ENCODE measurements around the gene ABLIM2.

The ABLIM2 gene

DNA sequence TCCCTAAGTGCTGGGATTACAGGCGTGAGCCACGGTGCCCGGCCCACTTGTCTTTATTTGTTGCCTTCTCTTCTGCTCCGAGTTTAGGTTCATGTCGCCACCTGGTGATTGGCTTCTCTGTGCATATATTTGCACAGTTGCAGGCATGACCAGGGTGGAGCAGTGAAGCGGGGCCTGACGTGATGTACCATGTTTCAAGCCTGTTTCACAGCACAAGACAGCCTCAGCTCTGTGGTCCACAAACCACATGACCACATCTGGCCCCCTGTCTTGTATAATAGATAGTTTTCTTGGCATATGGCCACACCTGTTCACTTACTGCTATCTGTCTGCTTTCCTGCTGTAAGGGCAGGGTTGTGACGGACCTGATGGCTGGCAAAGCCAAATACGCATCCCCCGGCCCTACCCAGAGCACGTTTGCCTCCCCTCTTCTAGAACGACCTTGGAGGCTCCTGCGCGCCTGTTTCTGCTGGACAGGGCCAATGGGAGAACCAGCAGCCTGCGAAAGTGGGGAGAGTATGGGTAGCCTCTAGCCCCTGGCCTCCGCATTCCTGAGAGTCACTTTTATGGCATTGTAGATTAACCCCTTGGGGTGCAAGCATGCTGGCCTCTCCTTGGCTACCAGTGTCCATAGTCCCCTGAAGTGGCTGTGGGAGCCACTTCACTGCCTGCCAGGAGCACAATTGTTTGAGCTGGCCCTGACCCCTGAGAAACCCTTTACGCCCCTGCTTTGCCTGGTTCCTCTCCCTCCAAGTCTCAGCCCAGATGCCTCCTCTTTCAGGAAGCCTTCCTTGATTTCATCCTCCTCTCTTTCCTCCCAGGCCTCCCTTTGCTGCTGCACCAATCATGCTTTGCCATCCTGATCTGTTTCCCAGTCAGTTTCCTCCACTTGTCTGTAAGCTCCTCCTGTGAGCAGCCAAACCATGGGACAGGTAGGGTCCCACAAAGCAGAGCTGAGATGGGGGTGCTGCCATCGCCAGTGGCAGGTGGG, 34.4 kb upstream of the ABLIM2 start:
- no peak for DNase-seq

DNA sequence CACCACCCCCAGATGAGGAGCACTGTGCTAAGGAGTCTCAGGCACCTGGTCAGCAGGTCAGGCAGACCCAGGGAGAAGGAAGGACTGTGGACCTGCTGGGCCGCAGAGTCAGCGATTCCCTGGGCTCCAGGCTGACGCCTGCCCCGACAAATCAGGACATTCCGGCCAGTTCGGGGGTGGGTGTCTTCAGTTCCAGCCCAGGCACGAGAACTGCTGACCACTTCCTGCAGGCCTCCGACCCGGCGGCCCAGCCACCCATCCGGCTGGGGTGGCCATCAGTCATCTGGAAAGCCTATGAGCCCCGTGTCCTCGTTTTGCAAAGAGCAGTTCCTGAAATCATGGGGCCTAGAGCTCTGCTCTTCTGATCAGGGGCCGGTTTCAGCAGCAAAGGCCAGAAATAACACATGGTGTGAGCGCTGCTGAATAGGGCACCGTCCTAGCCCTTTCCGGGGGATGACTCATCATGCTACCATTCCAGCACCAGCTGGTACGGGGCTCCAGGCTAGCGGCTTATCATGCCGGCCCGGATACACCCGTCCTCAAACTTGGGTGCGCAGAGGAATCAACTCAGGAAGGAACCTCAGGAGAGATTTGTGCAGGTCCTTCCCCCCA, 32.6 kb upstream of the ABLIM2 start:
- DNase-seq: no peak

DNA sequence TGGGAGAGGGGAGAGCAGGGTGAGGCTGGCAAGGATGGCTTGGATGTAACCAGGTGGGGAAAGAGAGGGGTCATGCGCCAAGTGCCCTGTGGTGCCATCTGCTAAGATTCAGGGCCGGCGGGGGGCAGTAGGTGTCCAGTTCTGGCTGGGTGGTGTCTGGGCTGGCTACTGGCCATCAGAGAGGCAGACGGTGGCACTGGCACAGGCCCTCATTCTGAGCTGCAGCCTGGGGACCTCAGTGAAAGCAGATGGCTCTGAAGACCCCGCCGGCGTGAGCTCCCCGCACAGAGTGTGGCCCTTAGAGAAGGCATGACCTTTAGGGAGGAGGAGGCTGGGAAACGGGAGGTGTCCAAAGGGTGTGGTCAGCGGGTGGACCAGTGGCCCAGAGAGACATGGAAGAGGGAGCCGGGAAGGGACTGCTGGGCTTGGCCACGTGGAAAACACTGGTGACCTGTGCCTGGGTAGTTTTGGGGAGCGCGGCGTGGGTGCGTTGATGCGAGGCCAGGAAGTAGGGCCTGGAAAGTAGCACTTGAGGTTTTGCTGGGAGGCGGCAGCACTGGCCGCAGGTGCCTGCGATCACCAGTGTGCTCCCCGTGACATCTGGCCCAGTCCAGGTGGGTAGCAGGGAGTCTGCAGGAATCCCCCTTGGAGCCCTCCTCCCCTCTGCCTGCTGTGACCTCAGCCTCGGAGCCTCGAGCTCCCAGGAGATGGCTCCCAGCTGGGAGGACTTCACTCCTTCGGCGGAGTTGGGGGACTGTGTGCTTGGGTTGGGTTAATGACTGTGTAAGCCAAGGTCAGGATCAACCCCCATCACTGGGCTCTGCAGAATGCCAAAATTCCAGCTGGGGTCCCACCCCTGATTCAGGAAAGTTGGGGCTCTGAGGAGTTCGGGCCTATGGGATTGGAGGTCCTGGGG, 31.2 kb upstream of the ABLIM2 start:
- no peak for DNase-seq

DNA sequence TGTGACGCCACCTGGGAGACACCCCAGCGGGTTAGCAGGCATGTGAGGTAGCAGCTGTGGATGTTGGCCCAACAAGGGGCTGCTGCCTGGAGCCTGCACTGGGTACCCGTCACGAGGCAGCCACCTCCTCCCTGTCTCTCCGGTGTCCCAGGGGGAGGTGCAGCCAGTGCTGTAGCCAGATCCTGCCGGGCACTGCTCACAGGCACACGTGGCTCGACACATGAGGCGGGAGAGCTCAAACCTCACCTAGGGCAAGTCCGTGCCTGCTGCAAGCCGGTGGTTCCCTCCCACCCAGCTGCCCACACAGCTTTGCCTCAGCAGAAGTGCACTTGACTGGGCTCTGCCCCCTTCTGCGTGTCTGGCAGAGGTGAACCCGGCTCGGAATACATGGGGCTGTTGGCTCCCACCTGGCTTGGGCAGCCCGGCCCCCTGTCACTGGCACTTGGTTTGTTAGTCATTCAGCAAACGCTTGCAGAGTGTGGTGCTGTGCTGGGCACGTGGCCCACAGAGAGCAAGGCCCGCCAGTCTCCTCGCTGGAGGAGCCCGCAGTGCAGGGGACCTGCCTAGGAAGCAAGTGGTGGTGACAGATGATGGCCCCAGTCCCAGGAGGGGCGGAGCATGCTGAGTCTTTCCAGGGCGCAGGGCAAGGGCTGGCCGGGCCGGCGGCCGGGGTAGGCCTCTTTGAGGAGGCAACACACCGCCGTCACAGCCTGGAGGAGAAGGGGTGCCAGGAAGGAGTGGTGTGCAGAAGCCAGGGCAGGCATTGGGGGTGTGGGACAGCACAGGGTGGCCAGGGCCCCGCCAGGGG, 30.3 kb upstream of the ABLIM2 start:
- peak; percentile 88 for DNase-seq

DNA sequence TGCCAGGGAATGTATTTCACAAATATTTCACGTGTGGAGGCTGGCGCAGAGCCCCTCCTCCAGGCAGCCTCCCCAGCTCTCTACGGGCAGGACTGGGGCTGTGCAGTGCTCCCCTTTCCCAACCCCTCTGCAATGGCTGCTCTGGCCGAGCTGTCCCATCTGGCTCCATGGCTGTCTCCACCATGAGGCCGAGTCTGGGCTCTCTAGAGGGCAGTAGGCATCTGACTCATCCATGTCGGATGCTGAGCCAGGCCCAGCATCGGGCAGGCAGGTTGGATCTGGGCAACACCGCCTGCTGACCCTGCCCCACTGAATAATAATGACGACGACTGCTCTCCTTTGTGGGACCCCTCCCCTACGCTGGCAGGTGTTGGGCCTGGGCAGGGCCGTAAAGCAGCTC, 29.5 kb upstream of the ABLIM2 start:
- no peak for DNase-seq

DNA sequence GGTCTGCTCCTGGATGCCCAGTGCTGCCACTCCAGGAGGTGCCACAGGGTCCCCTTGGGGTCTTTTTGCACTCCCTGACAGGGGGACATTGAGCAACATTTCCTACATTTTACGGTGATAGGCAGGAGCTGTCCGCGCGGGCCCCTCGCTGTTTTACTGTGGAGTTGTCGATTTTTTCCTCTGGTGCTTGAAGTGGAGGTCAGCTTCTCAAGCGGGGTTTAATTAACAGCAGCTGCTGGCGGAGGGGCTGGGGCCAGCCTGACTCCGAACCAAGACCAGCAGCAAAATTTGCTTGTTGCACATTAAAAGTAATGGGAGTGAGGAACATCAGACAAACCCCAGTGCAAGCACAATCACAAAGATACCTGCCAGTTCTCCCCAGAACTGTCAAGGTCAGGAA, 27.3 kb upstream of the ABLIM2 start:
- DNase-seq: no peak

DNA sequence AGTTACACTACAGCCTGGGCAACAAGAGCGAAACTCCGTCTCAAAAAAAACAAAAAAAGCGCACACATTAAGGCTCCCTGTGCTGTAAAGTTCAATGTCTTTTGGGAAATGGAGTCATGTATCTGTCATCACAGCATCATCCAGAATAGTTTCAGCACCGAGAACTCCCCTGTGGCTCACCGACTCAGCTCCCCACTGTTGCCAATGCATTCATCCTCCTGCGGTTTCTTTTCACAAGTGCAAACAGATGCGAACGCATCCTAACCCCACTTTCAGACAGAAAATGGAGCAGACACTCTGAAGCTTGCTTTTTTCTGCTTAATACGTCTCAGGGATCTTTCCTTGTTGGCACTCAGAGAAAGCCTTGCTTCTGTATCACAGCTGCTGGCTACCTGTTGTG, 26.7 kb upstream of the ABLIM2 start:
- DNase-seq: no peak

DNA sequence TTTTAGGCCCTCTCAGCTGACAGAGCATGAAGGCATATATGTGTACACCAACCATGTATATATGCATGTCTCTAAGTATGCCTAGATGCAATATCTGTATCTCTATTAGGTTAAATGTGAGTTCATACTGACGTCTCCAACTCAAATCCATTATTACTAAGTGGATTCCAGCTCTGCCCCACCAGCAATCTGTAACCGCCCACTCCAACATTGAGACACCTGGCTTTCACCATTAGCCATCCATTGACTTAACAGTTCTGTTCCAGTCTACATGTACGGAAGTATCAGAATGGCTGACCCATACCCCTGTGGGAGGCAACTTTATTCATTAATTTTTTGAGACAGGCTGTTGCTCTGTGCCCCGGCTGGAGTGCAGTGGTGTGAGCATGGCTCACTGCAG, 25.4 kb upstream of the ABLIM2 start:
- no peak for DNase-seq

DNA sequence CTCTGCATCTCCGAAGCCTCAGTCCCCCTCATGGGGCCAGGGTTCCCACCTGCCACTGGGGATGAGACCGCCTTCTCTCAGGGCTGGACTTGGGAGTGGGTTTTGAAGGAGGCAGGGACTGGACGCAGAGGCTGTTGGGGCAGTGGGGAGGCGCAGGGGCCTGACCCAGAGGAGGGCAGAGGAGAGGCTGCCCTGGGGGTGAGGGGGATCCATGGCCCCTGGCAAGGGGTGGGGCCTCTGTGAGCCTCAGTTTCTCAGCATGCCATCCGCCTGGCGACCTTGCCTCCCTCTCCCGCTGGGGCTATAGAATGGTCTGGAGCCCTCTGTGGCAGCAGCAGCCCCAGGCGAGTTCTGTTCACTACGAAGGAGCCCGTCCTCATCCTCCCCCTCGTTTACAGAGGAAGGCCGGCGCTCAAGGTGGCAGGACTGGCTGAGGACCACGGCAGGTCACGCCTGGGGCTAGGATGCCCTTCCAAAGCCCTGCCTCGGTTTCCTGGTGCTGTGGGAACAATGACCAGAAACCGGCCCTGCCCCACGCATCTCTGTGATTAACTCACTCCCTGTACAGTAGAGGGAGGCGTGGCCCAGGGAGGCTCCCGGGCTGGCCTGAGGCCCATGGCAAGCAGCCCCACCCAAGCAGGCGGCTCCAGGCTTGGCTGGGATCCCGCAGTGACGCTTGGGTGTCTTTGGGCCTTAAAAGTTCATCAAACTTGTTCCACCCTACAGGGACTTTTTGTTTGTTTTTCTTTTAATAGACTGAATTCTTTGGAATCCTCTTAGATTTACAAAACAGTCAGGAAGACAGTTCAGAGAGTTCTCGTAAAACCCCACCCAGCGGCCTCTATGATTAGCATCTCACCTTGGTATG, 24.5 kb upstream of the ABLIM2 start:
- DNase-seq: peak; percentile 13

DNA sequence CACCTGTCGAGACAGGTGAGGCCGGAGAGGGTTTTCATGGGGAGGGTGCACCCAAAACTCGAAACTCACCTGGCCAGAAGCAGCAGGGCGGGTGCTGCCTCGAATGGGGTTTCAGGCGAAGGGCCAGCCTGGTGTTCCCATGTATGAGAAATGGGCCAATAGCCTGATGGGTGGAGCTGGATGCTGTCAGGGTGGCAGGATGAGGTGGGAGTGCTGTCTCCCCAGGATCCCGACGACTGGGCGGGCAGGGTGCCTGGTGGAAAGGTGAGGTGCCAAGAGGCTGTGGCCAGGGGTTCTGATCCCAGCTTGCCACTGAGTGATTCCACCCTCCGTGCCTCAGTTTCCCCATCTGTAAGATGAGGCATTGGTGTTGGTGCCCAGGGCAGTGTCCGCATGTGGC, 23.7 kb upstream of the ABLIM2 start:
- DNase-seq: no peak

DNA sequence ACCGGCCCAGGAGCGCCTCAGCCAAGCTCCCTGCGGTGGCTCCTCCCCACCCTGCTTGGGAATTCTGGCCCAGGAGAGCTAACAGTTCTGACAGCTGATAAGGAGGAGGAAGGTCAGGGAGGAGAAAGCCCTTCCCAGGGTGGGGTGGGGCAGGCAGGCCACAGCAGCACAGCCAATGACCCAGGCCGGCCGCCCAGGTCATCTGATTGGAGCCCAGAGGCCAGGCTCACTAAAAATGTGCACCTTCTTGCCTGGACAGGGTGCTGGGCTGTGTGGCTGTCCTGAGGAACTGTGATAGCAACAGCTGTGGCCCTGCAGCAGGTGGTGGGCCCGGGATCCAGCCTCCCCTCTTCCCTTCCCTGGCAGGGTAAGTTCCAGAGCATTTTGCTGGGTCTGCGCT, 23.2 kb upstream of the ABLIM2 start:
- DNase-seq: no peak

DNA sequence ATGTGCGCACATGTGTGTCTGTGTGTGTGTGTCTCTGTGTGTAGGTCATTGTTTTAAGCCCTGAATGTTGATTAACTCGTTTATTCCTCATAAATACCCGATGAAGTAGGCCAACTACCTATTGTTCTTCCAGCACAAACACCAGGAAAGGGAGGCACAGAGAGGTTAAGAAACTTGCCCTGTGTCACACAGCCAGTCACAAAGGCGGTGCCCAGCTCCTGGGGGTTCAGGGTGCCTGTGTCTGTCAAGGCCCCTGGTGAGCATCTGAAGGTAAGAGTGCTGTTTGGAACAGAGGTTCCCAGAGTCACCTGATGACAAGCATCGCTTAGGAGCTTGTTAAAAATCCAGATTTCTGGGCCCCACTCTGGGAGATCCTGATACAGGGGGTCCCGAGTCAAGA, 22.5 kb upstream of the ABLIM2 start:
- no peak for DNase-seq

DNA sequence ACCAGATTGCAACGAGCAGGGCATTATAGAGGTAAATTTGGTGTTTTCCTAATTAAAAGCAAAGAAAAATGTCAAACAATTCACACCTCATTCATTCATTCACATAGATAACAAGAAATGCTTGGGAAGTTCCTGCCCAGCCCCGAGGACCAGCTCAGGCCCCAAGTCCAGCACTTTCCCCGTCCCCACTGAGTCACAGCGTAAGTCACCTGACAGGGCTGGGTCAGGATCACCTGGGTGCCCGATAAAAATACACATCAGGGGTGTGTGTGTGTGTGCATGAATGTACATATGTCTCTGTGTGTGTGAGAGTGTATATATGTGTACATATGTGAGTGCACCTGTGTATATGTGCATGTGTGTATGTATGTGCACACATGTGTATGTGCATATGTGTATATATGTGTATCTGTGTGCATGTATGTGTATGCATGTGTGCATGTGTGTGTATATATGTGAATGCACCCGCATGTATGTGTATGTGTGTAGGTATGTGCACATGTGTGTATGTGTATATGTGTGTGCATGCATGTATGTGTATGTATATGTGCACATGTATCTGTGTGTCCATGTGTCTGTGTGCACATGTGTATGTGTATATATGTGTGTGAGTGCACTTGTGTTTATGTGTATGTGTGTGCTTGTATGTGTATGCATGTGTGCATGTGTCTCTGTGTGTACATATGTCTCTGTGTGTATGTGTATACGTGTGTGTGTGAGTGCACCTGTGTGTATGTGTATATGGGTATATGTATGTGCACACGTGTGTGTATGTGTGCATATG, 21.9 kb upstream of the ABLIM2 start:
- no peak for DNase-seq

DNA sequence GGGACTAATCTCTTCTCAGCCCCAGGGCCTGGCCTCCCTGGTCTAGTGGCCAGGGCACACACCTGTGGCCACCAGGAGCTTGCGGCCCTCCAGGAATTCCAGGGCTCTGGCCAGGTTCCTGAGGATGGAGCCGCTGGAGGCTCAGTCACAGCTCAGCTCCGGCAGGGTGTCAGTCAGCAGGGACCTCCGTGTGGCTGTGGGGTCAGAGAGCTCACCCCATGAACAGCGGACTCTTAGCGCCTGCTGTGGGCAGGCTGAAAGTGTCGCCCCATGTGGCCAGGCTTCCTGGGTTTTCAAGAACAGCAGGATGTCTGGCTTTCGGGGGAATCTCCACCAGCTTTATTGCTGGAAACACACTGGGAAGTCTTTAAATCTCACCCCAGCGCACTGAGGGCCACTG, 21.2 kb upstream of the ABLIM2 start:
- no peak for DNase-seq

DNA sequence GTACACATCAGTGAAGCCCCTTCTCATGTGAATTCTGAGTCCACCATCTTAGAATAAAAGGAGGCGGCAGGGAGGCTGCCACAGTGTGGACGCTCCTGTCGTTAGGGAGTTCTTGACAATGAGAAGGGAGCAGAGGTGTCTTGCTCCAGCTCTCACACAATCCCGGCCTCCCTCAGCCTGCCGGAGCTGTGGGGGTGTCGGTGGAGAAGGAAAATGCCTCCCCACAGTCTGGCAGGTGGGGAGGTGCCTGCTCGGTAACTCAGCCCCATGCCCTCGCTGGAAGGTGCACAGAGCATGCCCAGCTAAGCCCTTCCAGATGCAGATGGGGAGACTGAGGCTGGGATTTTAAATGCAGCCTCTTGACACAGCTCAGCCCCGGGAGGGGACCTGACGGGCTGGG, 20.5 kb upstream of the ABLIM2 start:
- no peak for DNase-seq

DNA sequence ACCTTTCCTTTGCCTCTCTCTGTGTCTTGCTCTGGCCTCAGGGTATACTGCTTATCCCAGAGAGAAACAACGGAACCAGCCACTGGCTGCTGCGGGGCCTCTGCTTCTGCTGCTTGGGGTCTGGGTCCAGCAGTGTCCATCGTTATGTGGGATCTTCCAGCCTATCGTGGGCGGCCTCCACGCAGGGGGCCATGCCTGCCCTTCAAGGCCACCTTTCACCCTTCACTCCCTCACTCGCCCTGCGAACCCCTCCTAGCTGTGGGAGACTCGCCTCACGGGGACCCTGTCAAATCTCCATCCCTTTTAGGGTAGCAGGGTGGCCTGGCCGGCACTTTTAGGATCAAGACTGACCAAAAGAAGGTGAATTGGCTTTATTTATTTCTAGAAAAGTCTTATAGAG, 19.3 kb upstream of the ABLIM2 start:
- no peak for DNase-seq

DNA sequence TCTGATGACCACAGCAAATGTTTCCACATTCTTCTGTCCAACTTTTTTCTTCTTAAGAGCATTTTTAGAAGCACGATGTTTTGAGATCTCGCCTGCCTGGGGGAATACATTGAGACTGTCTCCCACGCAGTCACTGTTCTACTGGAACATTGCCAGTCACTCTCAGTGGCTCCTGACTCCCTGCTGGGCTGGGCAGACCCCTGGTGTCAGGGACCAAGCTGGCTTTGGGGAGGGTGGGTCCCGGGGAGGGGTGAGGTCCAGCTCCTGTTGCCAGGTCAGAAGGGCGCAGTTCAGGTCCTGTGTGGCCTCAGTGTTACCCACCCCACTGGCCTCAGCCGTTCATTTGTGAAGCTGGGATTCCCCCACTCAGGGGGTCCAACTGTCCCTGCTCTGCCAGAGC, 18.9 kb upstream of the ABLIM2 start:
- no peak for DNase-seq

DNA sequence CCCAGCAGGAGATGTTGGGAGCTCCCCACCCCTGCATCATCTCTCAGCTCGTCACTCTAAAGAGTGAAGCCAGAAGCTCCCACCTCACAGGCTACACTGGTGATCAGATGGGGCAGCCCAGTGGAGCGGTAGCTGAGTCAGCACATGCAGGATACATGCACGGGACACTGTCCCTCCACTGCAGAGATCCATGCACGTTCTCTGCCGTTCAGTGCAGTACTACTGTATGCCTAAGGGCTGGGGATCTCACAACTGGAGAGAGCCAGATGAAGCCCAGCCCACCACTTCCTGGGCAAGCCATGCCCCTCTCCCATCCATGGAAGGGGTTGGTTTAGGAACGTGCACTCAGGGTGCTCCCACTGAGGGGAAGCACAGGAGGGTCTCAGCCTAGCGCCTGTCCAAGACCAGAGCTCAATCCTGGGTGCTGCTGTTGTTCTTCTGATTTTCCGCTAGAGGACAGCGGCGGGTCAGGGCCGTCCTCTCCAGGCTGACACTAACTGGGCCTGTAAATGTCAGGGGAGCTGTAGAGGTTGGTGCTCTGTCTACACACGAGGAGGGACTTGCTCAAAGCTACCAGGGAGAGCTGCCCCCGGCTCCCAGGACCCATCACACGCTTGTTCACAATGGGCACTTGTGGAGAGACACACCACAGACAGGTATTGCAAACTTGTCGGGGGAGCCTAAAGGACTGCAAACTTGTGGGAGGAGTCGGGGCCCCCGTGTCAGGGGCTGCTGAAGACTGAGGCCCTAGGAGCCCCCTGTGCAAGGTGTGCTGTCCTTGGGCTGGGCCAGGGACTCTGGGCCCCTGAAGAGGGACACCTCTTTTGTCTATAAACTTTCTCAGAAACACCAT, 18.2 kb upstream of the ABLIM2 start:
- DNase-seq: no peak

DNA sequence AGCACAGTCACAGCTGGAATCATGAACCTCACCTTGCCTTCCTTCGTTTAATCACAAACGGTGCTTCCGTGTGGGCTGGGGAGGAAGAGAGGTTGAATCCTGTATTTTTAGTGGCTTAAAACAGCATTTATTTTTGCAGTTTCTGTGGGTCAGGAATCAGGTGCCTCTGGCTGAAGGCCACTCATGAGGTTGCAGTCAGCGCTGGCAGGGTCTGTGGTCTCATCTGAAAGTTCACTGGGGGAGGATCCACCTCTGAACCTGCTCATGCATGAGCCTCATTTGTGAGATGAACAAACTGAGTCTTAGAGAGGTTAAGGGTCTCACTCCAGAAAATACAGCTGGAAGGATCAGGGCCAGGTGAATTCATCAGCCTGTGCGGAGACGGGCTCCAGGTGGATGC, 17.1 kb upstream of the ABLIM2 start:
- DNase-seq: no peak

DNA sequence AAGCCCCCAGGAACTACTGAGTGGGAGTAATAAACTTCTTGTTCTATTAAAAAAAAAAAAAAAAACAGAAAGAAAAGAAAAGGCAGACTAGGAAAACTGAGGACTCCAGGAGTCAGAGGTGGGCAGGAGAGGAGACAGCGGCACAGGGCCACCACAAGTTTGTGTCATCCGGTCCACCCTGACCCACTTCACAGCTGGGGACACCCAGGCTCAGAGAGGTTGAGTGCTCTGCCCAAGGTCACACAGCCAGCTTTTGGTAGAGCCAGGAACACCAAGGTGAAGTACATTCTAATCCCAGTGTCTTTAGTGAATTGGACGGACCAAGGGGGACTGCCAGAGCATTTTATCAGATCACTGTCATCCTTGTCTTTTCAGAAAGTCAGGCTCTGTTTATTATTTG, 16.4 kb upstream of the ABLIM2 start:
- no peak for DNase-seq

Data from NCI-H446 treated with DMSO at 0.1 percent for 48 hours (cell line).